GM13977 (cell line): ENCODE measurements around the gene CPLANE2.
"Not testable (repeated sequence)": the region's sequence is repeated elsewhere in the genome, so short reads cannot be mapped to it uniquely, and the experiment has no call there.

Experiments
- DNase-seq: peaks from one replicate; pipeline ENCODE4 v3.0.0; 2012; ENCODE audit warnings: low spot score
- in situ Hi-C: fragments of 300-500 bp; cut with MboI; formaldehyde crosslinking; loops from one replicate; pipeline ENCODE4 v1.12.0; 2022; ENCODE audit warnings: low sequenced_read_pairs, low pct_unique_long_range_greater_than_20kb, mixed read lengths, inconsistent platforms; ENCODE audit not compliant: unreplicated experiment
- TF ChIP-seq, protein P1 (sequence below): IDR thresholded peaks from 2 replicates; pipeline ENCODE4 v1.5.1; 2012; ENCODE audit warnings: mild to moderate bottlenecking, control low read depth; ENCODE audit not compliant: insufficient read depth; ENCODE audit errors: extremely low read depth, missing control alignments

Gene CPLANE2

DNA sequence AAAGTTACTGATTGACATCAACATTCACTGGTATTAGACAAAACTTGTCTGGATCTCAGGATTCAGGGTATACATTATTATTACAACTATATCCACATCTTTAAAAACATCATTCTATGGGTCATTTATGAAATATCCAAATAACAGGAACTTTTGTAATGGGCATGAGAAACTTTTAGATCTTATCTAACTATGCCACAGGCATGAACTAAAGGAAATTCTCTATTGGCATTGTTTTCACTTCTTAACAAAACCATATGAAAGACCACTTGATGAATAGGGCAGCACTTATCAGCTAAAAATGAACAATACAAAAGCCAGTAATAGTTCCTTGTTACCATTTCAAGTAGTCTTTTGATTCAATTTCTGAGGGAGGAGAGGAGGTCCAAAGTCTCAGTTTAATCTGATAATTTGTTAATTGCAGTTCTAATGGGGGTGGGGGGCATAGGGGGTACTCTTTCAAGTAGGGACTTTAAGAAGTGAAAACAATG, 30.8 kb upstream of the CPLANE2 start:
- DNase-seq: no peak
- TF ChIP-seq, protein P1, sequence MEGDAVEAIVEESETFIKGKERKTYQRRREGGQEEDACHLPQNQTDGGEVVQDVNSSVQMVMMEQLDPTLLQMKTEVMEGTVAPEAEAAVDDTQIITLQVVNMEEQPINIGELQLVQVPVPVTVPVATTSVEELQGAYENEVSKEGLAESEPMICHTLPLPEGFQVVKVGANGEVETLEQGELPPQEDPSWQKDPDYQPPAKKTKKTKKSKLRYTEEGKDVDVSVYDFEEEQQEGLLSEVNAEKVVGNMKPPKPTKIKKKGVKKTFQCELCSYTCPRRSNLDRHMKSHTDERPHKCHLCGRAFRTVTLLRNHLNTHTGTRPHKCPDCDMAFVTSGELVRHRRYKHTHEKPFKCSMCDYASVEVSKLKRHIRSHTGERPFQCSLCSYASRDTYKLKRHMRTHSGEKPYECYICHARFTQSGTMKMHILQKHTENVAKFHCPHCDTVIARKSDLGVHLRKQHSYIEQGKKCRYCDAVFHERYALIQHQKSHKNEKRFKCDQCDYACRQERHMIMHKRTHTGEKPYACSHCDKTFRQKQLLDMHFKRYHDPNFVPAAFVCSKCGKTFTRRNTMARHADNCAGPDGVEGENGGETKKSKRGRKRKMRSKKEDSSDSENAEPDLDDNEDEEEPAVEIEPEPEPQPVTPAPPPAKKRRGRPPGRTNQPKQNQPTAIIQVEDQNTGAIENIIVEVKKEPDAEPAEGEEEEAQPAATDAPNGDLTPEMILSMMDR: no peak
- in situ Hi-C loops: no loop called here

- in situ Hi-C loops: no loop called here
- TF ChIP-seq, protein P1: no peak
- DNase-seq: no peak
These were observed 29.6 kb upstream of the CPLANE2 start for GRCh38 chr1:16266411-16267118.

DNA sequence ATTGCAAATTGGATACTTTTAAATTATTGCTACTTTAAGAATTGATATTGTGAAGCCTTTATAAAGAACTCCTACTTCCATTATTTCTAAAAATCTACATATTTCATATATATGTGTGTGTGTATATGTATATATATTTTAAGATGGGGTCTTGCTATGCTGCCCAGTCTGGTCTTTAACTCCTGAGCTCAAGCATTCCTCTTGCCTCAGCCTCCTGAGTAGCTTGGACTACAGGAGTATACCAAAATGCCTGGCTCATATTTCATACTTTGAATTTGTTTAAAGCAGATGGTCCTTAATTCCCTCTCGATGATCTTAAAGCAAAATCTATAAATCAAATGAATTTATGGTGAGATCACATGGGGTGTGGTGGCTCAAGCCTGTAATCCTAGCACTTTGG, 25.1 kb upstream of the CPLANE2 start:
- TF ChIP-seq, protein P1: no peak
- no peak for DNase-seq
- in situ Hi-C loops: no loop called here

DNA sequence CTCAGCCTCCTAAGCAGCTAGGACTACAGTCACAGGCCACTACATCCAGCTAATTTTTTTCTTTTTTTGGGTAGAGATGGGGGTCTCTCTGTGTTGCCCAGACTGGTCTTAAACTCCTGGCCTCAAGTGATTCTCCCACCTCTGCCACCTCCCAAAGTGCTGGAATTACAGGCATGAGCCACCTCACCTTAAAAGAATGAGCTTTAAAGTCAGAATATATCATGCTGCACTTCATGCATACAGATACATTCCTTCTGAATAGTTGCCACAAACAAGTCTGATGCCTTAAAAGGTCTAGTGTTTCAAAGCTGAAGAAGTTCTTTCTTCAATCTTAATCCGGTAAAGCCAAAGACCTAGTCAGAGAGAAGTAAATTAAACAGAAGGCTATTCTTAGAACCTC, 23.8 kb upstream of the CPLANE2 start:
- DNase-seq: no peak
- TF ChIP-seq, protein P1: no peak
- in situ Hi-C loops: no loop called here

DNA sequence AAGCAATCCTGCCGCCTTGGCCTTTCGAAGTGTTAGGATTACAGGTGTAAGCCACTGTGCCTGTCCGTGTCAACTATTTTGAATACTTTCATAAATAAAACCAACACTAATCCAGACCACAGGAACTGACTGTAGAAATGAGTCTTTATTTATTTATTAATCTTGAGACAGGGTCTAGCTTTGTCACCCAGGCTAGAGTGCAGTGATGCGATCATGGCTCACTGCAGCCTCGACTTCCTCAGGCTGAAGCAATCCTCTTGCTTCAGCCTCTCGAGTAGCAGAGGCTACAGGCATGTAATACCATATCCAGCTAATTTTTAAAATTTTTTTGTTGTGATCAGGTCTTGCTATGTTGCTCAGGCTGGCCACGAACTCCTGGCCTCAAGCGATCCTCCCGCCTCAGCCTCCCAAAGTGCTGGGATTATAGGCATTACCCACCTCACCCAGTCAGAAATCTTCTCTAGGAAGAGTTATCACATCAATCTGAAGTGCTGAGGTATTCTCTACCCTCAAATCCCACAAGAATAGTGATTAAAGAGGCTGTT, 21.7 kb upstream of the CPLANE2 start:
- in situ Hi-C loops: no loop called here
- TF ChIP-seq, protein P1: no peak
- DNase-seq: no peak

DNA sequence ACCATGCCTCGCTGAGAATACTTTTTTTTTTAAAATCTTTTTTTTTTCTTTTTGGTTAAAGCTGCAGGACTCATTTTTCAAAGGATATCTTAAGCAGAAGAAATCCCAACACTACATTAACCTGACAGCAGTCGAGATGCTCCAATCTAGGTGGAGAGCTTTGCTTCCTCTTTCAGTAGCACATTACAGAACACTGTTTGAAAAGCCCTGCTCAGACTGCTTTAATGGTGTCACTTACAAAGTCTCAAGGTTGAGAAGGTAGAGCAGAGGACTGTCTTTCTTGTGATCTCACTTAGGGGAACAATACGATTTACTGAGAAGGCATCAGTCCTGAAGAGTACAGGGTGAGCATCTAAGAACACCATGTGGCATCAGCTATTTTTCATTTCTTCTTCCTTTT, 21.0 kb upstream of the CPLANE2 start:
- DNase-seq: no peak
- in situ Hi-C loops: no loop called here
- TF ChIP-seq, protein P1: no peak

DNA sequence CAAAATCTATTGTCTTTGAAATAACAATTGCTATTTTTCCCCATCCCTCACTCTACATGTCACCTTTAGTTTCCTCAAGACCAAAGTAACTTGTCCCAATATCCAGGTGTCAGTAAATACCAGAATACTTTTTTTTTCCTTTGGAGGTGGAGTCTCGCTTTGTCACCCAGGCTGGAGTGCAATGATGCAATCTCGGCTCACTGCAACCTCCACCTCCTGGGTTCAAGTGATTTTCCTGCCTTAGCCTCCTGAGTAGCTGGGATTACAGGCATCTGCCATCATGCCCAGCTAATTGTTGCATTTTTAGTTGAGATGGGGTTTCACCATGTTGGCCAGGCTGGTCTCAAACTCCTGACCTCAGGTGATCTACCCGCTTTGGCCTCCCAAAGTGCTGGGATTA, 20.6 kb upstream of the CPLANE2 start:
- DNase-seq, in situ Hi-C loops: not testable (repeated sequence)
